Upper lobe of left lung (tissue), 4 donors: ENCODE data around the gene ANGPTL3.
"Not testable (repeated sequence)": the region's sequence is repeated elsewhere in the genome, so short reads cannot be mapped to it uniquely, and the experiment has no call there.

Source experiments
- EP300 ChIP-seq, 4 donors: sonication (generic); formaldehyde crosslinking; IDR thresholded peaks; one replicate each; pipeline ENCODE4 v1.5.1; 2017; ENCODE audit warnings: antibody characterized with exemption in 4 of 4, control low read depth in 2 of 4
- POLR2AphosphoS5 ChIP-seq, 2 donors: sonication (generic); formaldehyde crosslinking; IDR thresholded peaks; one replicate each; pipeline ENCODE4 v1.5.1; 2017; ENCODE audit warnings: antibody characterized with exemption in 2 of 2
- TF ChIP-seq, protein P1 (sequence below), 6 experiments: fragments of 450-650 bp in 4 of 6; fragments of 200-600 bp in 2 of 6; sonication (generic) in 2 of 6; IDR thresholded peaks; one replicate each; pipeline ENCODE4 v1.5.1; 2016 to 2019; ENCODE audit warnings: antibody characterized with exemption in 6 of 6

- TF ChIP-seq EP300, POLR2AphosphoS5 (IDR thresholded peaks at IDR 0.05): not testable (repeated sequence)
- TF ChIP-seq, protein P1, sequence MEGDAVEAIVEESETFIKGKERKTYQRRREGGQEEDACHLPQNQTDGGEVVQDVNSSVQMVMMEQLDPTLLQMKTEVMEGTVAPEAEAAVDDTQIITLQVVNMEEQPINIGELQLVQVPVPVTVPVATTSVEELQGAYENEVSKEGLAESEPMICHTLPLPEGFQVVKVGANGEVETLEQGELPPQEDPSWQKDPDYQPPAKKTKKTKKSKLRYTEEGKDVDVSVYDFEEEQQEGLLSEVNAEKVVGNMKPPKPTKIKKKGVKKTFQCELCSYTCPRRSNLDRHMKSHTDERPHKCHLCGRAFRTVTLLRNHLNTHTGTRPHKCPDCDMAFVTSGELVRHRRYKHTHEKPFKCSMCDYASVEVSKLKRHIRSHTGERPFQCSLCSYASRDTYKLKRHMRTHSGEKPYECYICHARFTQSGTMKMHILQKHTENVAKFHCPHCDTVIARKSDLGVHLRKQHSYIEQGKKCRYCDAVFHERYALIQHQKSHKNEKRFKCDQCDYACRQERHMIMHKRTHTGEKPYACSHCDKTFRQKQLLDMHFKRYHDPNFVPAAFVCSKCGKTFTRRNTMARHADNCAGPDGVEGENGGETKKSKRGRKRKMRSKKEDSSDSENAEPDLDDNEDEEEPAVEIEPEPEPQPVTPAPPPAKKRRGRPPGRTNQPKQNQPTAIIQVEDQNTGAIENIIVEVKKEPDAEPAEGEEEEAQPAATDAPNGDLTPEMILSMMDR (IDR thresholded peaks at IDR 0.05): not testable (repeated sequence)
Measured at GRCh38 chr1:62567926-62568325, 29.4 kb upstream of the ANGPTL3 start.
